Lower leg skin (tissue), 3 donors: ENCODE measurements around the gene PCSK5.

Experiments used
- POLR2A ChIP-seq, 2 donors: fragments of 450-650 bp; IDR thresholded peaks; one replicate each; pipeline ENCODE4 v1.6.1; 2016 to 2017; ENCODE audit warnings: antibody characterized with exemption in 2 of 2, mild to moderate bottlenecking in 1 of 2, moderate library complexity in 1 of 2
- TF ChIP-seq, protein P1 (sequence below), 3 donors: fragments of 450-650 bp; IDR thresholded peaks; one replicate each; pipeline ENCODE4 v1.5.1; 2016; ENCODE audit warnings: antibody characterized with exemption in 3 of 3, mild to moderate bottlenecking in 3 of 3, moderate library complexity in 2 of 3

DNA sequence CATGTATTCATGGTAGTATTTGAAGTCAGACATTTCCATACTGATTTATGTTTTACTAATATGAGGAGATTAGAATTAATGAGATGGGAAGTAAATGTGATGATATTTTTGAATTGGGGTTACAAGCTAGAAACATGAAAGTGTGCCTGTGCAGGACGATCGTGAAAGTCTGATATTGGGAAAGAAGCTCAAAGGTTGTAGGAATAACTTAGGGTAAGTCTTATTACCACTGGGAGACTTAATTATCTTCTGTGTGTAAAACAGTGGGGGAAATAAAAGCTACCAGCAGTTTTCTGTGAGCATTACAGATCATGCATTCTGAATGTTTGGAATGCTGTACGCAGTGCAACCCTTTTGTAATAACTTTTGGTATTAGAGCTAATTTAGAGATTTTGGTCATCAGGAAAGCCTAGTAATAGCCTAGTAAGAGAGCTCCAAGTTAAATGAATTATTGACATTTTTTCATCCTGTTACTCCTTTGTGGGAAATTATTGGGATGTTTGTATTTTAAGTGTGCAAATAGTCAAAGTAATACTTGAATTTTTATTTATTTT is 153.9 kb downstream of the PCSK5 start:
- no peak for TF ChIP-seq POLR2A (IDR thresholded peaks at IDR 0.05)
- TF ChIP-seq, protein P1, sequence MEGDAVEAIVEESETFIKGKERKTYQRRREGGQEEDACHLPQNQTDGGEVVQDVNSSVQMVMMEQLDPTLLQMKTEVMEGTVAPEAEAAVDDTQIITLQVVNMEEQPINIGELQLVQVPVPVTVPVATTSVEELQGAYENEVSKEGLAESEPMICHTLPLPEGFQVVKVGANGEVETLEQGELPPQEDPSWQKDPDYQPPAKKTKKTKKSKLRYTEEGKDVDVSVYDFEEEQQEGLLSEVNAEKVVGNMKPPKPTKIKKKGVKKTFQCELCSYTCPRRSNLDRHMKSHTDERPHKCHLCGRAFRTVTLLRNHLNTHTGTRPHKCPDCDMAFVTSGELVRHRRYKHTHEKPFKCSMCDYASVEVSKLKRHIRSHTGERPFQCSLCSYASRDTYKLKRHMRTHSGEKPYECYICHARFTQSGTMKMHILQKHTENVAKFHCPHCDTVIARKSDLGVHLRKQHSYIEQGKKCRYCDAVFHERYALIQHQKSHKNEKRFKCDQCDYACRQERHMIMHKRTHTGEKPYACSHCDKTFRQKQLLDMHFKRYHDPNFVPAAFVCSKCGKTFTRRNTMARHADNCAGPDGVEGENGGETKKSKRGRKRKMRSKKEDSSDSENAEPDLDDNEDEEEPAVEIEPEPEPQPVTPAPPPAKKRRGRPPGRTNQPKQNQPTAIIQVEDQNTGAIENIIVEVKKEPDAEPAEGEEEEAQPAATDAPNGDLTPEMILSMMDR (IDR thresholded peaks at IDR 0.05) = no peak
